ENCODE measurements around the gene GTF3C5. TPM values are rescaled to one million over a fixed set of nuclear protein-coding genes. Genes with fewer than 3 reads are reported as not detected.

Gene GTF3C5
- total RNA-seq, 1 donor from 2014 or later: 77.9 TPM

DNA sequence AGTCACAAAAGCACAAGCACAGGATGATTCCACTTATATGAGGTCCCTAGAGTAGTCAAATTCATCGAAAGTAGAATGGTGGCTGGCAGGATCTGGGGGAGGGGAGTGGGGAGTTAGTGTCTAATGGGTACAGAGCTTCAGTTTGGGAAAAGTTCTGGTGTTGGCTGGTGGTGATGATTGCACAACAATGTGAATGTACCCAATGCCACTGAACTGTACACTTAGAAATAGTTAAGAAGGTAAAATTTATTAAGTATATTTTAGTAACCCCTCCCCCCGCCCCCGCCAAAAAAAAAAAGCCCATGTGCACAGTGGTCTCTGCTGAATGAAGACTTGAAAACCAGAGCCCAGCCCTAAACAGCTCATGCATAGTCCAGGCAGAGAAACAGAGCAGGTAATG lies 24.8 kb upstream of the GTF3C5 start:
- TF ChIP-seq EZH2phosphoT487 (IDR thresholded peaks at IDR 0.05): no peak
- Histone ChIP-seq H3K27me3 (peaks cover 66% of the 10 kb centered on the region), H3K4me3 (no peak overlapping the region), H3F3A (ENCODE audit: low read depth) (peaks cover 2% of the 10 kb centered on the region), H3K27ac (no peak overlapping the region), H2AFZ (replicated peaks) (no peak overlapping the region), H3K36me3 (no peaks in the 10 kb centered on the region), H3K79me2 (ENCODE audit: low read depth) (no peaks in the 10 kb centered on the region), H4K20me1 (ENCODE audit: low read depth) (no peaks in the 10 kb centered on the region), H3K4me1 (peaks cover 23% of the 10 kb centered on the region), H3K9ac (no peak overlapping the region), H3K9me3 (ENCODE audit: low read depth) (no peaks in the 10 kb centered on the region), H3K4me2 (no peak overlapping the region)
- no peak for DNase-seq (ENCODE audit: low spot score)
- Mint-ChIP-seq H3K27me3 (ENCODE audit: insufficient read depth, low read depth) (peaks cover 17% of the 10 kb centered on the region), H3K36me3 (no peaks in the 10 kb centered on the region), H3K4me1 (peaks cover 13% of the 10 kb centered on the region), H3K27ac (no peak overlapping the region), H3K9me3 (peaks cover 3% of the 10 kb centered on the region), H3K4me3 (no peak overlapping the region)

DNA sequence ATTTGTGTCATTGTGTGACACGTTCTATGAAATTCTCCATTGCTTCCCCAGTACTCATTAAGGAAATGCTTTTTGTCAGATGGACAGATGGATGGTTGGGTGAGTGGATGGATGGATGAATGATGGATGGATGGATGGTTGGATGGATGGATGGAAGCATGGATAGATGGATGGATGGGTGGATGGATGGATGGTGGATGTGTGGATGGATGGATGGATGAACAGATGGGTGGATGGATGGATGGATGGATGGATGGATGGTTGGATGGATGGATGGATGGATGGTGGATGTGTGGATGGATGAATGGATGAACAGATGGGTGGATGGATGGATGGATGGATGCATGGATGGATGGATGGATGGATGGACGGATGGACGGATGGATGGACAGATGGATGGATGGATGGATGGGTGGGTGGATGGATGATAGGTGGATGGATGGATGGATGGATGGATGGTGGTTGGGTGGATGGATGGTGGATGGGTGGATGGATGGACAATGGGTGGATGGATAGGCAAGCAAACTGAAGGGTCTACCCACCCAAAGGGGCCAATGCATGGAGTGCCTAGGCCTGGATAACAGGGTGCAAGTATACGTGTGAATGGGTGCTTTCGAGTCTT lies 24.0 kb upstream of the GTF3C5 start:
- no peaks in the 10 kb centered on the region for H3K36me3 ChIP-seq
- peaks cover 23% of the 10 kb centered on the region for H3K4me1 ChIP-seq
- Mint-ChIP-seq H3K27ac (no peak overlapping the region), H3K27me3 (ENCODE audit: insufficient read depth, low read depth) (peaks cover 13% of the 10 kb centered on the region), H3K4me1 (peaks cover 13% of the 10 kb centered on the region), H3K4me3 (no peak overlapping the region), H3K9me3 (peaks cover 3% of the 10 kb centered on the region), H3K36me3 (no peaks in the 10 kb centered on the region)
- no peak overlapping the region for H3K4me2 ChIP-seq
- TF ChIP-seq, protein P1, sequence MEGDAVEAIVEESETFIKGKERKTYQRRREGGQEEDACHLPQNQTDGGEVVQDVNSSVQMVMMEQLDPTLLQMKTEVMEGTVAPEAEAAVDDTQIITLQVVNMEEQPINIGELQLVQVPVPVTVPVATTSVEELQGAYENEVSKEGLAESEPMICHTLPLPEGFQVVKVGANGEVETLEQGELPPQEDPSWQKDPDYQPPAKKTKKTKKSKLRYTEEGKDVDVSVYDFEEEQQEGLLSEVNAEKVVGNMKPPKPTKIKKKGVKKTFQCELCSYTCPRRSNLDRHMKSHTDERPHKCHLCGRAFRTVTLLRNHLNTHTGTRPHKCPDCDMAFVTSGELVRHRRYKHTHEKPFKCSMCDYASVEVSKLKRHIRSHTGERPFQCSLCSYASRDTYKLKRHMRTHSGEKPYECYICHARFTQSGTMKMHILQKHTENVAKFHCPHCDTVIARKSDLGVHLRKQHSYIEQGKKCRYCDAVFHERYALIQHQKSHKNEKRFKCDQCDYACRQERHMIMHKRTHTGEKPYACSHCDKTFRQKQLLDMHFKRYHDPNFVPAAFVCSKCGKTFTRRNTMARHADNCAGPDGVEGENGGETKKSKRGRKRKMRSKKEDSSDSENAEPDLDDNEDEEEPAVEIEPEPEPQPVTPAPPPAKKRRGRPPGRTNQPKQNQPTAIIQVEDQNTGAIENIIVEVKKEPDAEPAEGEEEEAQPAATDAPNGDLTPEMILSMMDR (IDR thresholded peaks at IDR 0.05): no peak
- H3K9me3 ChIP-seq (ENCODE audit: low read depth): no peaks in the 10 kb centered on the region
- H3K27ac ChIP-seq: no peak overlapping the region
- no peaks in the 10 kb centered on the region for H3K79me2 ChIP-seq (ENCODE audit: low read depth)
- H4K20me1 ChIP-seq (ENCODE audit: low read depth): no peaks in the 10 kb centered on the region
- no peak overlapping the region for H3K4me3 ChIP-seq
- no peak for DNase-seq (ENCODE audit: low spot score)
- H2AFZ ChIP-seq (replicated peaks): no peak overlapping the region
- peaks cover 72% of the 10 kb centered on the region for H3K27me3 ChIP-seq
- no peak overlapping the region for H3K9ac ChIP-seq
- H3F3A ChIP-seq (ENCODE audit: low read depth): no peaks in the 10 kb centered on the region

DNA sequence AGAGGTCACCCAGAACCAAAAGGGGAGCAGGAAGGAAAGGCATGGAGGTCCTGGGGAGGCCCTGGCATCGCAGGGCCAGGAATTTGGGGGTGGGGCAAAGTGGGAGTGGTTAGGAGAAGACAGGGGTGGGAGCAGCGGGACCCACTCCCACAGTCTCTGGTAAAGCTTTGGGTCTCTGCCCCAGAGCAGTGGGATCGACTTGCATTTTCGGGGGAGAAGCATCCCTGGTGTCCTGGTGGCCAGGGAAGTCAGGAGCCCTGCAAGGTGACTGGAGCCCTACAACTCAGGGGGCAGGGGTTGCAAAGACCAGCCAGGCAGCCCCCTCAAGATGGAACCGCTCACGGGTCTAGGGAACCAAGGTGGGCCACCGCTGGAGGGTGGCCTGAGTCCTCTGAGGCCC lies 22.4 kb upstream of the GTF3C5 start:
- DNase-seq (ENCODE audit: low spot score): no peak
- peaks cover 17% of the 10 kb centered on the region for H3K4me1 ChIP-seq
- no peaks in the 10 kb centered on the region for H3K36me3 ChIP-seq
- H3K79me2 ChIP-seq (ENCODE audit: low read depth): no peaks in the 10 kb centered on the region
- Mint-ChIP-seq H3K36me3 (no peaks in the 10 kb centered on the region), H3K4me3 (no peak overlapping the region), H3K27ac (no peak overlapping the region), H3K9me3 (peaks cover 3% of the 10 kb centered on the region), H3K27me3 (ENCODE audit: insufficient read depth, low read depth) (peaks cover 12% of the 10 kb centered on the region), H3K4me1 (peaks cover 13% of the 10 kb centered on the region)
- no peak for TF ChIP-seq EZH2phosphoT487 (IDR thresholded peaks at IDR 0.05)
- TF ChIP-seq EZH2 (IDR thresholded peaks at IDR 0.05): no peak
- TF ChIP-seq, protein P1 (IDR thresholded peaks at IDR 0.05): no peak
- H4K20me1 ChIP-seq (ENCODE audit: low read depth): no peaks in the 10 kb centered on the region
- no peak overlapping the region for H3K4me3 ChIP-seq
- H3K27me3 ChIP-seq: peaks cover 66% of the 10 kb centered on the region
- no peaks in the 10 kb centered on the region for H3F3A ChIP-seq (ENCODE audit: low read depth)
- H3K9ac ChIP-seq: no peak overlapping the region
- no peak overlapping the region for H2AFZ ChIP-seq (replicated peaks)
- H3K27ac ChIP-seq: no peak overlapping the region
- no peak overlapping the region for H3K4me2 ChIP-seq
- H3K9me3 ChIP-seq (ENCODE audit: low read depth): no peaks in the 10 kb centered on the region

- Histone ChIP-seq H3K36me3 (no peaks in the 10 kb centered on the region), H3K27me3 (peaks cover 66% of the 10 kb centered on the region), H4K20me1 (ENCODE audit: low read depth) (no peaks in the 10 kb centered on the region), H3K79me2 (ENCODE audit: low read depth) (no peaks in the 10 kb centered on the region), H3K4me3 (no peak overlapping the region), H3K27ac (no peak overlapping the region), H3K4me2 (no peak overlapping the region), H3K9me3 (ENCODE audit: low read depth) (no peaks in the 10 kb centered on the region), H3F3A (ENCODE audit: low read depth) (no peaks in the 10 kb centered on the region), H3K9ac (no peak overlapping the region), H2AFZ (replicated peaks) (no peak overlapping the region), H3K4me1 (peaks cover 12% of the 10 kb centered on the region)
- TF ChIP-seq EZH2 (IDR thresholded peaks at IDR 0.05) (no peak), EZH2phosphoT487 (IDR thresholded peaks at IDR 0.05) (no peak)
- TF ChIP-seq, protein P1 (IDR thresholded peaks at IDR 0.05): no peak
- Mint-ChIP-seq H3K9me3 (peaks cover 3% of the 10 kb centered on the region), H3K27ac (no peak overlapping the region), H3K36me3 (no peaks in the 10 kb centered on the region), H3K4me1 (peaks cover 8% of the 10 kb centered on the region), H3K27me3 (ENCODE audit: insufficient read depth, low read depth) (peaks cover 11% of the 10 kb centered on the region), H3K4me3 (no peak overlapping the region)
- no peak for DNase-seq (ENCODE audit: low spot score)
These were observed 22.0 kb upstream of the GTF3C5 start for GRCh38 chr9:133008824-133009223.
